Measurements from ENCODE around the gene MYH15.

DNA sequence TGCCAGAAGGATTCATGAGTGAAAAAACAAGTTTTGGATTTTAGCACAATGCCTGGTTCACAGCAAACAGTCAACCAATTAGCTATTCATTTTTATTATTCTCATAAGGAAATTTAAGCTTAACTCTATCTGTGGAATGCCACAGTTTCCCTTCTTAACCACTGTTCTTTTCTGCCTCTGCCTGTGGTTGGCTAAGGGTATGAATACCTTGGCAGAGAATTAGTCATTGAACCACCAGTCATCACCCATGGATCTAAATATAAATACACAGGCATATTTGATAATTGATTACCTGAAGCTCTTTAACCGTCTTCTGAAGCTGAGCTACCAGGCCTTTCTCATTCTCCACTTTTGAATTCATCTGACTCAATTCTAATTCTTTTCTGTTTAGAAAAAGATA is 79.9 kb downstream of the MYH15 start:
- TF ChIP-seq CTCF (conservative IDR thresholded peaks at IDR 0.05 in 1 of 2, IDR thresholded peaks at IDR 0.05 in 1 of 2; ENCODE audit: extremely low read depth in 1 of 2, insufficient read depth in 1 of 2, low read depth in 1 of 2, low read length in 2 of 2) = no peak
- no peak for TF ChIP-seq EZH2 (IDR thresholded peaks at IDR 0.05; ENCODE audit: borderline replicate concordance, low read length)

Data from mammary epithelial cell (primary cell).